CD1c-positive myeloid dendritic cell (primary cell): ENCODE measurements around the gene KCNH5.
"Not testable (repeated sequence)": the region's sequence is repeated elsewhere in the genome, so short reads cannot be mapped to it uniquely, and the experiment has no call there.

Experiments used
- DNase-seq: peaks from one replicate; pipeline ENCODE4 v3.0.0-alpha.2; 2016; ENCODE audit errors: extremely low spot score

Gene KCNH5

DNA sequence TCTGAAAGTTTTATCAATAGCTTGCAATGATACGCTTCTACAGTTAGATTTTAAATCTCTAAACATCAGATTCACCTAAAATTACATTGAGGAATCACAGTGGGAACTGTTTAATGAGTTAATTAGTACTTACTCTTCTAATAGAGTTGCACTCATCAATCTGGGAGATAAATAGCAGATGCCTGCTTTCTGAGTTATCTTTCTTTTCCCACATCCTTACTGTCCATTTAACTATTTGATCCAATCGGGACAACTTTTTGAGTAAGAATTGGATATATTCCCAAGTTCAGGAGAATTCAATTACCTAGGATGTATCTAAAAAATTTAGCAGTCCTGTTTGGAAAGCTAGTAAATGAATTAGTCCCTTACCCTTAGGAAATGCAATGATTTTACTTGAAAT is 162.3 kb downstream of the KCNH5 start:
- DNase-seq: no peak

DNA sequence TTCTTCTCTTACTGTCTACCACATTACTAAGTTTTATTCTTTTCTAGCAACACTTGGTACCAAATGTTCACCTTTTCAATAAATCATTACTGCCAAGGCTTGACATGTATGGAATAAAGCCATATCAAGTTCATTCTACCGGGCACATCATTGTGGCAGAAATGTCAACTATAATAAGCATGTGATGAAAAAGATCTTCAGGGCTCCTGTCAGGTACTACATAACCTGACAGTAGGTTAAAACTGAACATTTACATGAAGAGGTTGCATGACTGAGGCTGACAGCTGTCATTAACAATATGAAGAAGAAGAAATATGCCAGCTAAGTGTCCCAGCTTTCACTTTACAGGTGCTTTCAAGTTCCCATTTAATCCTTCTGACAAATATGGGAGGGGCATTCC is 178.9 kb downstream of the KCNH5 start:
- no peak for DNase-seq

- DNase-seq: no peak
Observed at GRCh38 chr14:62864588-62864987, 180.7 kb downstream of the KCNH5 start.

DNA sequence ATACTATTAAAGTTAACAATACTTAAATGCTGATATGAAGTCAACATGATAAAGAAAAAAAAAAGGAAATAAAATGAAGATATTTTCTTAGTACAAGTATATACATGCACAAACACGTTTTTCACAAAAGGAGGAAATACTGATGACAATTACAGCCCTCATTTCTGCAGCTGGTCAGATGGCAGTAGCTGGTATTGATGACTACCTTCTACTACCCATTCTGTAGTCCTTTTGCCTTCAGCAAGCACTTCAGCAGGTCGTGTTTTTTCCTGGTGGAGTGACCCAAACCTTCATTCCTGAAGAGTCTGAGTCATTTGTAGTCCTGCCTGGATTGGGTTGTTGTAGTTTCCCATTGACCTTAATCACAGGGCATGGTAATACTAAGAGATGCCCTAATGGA is 187.2 kb downstream of the KCNH5 start:
- DNase-seq: not testable (repeated sequence)

GRCh38 chr14:62854951-62855350 is 190.3 kb downstream of the KCNH5 start:
- no peak for DNase-seq

GRCh38 chr14:62847168-62847567 is 198.1 kb downstream of the KCNH5 start:
- DNase-seq: no peak

DNA sequence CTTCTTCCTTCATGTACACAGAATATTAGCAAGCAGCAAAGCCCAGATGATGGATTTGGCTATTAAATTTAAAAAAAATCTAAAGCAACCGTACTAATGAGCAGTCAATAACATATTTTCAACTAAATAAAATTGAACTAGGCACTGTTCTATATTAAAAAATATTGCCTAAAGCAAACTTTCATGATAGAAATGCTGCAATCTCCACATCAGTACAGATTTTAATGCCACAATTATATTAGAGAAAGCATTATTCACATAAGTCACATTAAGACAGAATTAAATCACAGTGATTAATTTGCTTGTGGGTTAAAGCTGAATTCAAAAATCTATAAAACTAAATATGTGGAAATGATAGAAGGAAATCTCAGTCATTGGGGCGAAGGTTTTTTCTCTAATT is 200.7 kb downstream of the KCNH5 start:
- no peak for DNase-seq

DNA sequence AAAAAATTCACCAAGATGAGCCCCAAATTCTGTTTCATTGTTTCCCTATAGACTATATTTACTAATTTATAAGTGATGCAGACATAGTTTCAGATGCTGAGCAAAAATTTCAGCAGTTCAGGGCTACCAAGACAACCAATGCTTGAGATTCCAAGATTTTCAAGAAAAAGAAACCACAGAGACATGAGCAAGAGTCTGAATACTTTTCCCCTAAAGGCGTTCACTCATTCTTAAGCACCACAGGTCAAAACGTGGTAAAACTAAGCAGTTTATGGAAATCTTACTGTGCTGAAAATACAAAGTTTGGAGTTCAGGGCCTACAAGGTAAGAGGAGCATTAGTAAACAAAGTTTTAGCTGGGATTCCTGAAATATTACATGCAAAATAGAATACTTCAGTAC is 221.2 kb downstream of the KCNH5 start:
- no peak for DNase-seq

DNA sequence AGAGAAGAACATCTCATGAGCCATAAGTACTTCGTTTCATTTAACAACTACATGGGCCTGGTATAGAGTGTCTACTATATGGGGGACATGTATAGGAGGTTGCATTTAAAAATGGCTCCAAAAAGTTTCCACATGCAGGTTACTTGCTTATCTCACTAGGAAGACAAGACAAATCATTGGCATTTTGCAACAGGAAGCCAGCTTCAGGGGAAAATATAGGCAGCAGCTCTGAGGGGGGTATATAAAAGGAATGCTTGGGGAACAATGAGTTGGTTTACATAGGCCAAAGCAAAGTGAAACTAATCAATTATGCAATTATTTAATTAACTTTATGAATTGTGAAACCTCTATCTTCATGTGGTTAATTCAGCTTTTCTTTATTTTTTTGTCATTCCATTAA is 225.3 kb downstream of the KCNH5 start:
- DNase-seq: no peak

DNA sequence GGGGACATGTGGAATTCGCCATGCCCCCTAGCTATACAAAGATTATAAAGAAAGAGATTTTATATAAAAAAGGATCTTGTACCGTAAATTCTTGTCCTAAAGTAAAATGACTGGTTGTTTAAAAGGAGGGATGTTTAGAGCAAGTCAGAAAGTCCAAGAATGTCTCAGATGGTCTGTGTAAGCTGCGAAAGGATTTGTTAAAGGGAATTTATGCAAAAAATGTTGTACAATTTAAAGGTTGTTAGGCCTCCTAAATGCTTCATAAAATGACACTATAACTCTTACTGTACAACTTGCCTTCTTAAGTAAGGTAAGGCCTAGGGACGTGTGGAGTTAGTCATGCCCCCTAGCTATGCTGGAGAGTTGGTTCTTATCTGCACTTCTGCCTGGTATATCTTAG is 237.6 kb downstream of the KCNH5 start:
- no peak for DNase-seq

DNA sequence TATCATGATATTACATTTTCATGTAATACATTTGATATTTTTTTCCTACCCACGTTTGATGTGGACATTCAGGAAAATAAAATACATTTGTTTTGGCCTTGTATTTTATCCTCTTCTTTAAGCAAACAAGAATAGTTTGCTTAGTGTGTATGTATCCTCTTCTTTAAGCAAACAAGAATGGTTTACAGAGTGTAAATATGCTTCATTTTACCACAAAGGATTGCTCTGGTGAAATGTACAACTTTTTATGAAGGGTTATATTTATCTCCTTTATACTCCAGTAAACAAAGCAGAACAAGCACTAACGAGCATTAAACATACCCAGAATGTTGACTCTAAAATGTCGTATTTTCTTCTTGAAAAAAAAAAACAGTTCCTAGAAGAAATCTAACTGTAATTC is 244.7 kb downstream of the KCNH5 start:
- DNase-seq: no peak

DNA sequence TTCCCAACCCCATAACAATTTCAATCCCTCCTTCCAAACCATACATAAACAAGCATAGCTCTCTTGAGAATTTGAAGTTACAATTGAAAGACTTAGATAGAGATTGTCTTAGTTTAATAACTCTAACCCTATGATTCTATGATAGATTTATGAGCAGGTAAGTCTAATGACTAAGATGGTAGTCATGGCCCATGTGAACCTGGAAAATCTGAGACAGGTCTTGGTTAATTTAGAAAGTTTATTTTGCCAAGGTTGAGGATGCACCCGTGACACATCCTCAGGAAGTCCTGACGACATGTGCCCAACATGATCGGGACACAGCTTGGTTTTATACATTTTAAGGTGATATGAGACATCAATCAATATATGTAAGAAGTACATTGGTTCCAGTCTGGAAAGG is 248.8 kb downstream of the KCNH5 start:
- DNase-seq: no peak

- DNase-seq: no peak
Observed at GRCh38 chr14:62792578-62792977, 252.7 kb downstream of the KCNH5 start.

GRCh38 chr14:62781328-62781727 is 263.9 kb downstream of the KCNH5 start:
- not testable (repeated sequence) for DNase-seq

DNA sequence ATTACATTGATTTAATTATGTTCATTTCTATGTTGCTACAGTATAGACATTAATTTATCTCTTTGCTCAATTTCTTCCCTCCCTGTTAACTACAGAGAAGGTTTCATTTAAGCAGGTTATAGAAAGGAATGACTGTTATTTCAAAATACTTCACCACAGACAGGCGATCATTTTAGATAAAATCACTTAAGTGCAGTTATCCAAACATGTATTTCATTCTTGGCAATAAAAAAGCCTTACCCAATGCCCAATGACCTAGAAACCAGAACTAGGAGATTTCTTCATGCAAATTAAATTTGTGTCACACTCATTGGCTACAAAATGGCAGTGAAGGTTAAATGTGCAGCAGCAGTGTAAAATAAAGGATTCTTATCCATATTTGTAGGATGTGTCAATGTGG is 266.4 kb downstream of the KCNH5 start:
- no peak for DNase-seq

DNA sequence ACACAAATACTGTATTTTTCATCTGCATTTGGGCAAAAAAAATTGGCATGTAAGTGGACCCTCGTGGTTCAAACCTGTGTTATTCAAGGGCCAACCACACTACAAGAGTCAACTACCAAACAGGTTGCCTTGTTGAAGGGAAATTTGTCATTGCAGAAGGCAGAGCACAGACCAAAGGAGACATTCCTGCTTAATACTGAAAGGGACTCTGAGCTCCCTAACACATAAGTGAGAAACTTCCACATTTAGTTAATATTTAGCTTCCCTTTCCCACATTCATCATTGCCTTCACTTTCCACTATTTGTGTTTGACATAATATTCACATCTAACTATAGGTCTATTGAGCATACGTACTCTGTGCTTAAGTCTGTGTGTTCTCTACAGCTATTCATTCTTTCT is 266.9 kb downstream of the KCNH5 start:
- DNase-seq: no peak

GRCh38 chr14:62777510-62777909 is 267.7 kb downstream of the KCNH5 start:
- no peak for DNase-seq

GRCh38 chr14:62776300-62776699 is 269.0 kb downstream of the KCNH5 start:
- no peak for DNase-seq

GRCh38 chr14:62768753-62769152 is 276.5 kb downstream of the KCNH5 start:
- no peak for DNase-seq

- no peak for DNase-seq
Observed at GRCh38 chr14:62763951-62764350, 281.3 kb downstream of the KCNH5 start.

GRCh38 chr14:62759796-62760195 is 285.5 kb downstream of the KCNH5 start:
- no peak for DNase-seq

- DNase-seq: not testable (repeated sequence)
Observed at GRCh38 chr14:62746881-62747280, 298.4 kb downstream of the KCNH5 start.

GRCh38 chr14:62745496-62745895 is 299.8 kb downstream of the KCNH5 start:
- no peak for DNase-seq

GRCh38 chr14:62743560-62743959 is 301.7 kb downstream of the KCNH5 start:
- no peak for DNase-seq

DNA sequence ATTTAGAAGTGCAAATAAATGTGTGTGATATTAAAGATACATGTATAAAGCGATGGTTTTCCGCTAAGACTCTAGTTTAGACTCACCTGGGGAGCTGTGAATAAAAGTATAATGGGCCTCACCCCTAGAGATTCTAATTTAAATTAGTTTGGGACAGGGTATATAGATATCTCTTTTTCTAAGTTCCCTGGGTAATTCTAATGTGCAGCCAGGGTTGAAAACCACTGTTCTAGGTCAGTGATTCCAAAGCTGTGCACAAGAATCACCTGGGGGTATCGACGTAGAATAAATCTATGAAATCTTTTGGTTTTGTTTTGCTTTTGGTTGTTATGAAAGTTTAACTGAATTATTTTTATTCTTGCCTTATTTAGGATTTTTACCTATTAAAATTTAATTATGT is 302.1 kb downstream of the KCNH5 start:
- DNase-seq: no peak
